Subcutaneous adipose tissue (tissue), 4 donors: ENCODE data around the gene ARHGEF4. TPM values are rescaled to one million over a fixed set of nuclear protein-coding genes. Genes with fewer than 3 reads are reported as not detected.

ENCODE experiments used
- total RNA-seq, 4 donors: library from RNA; depleted of rRNA; stranded (reverse); fragments of >200 nt; gene quantifications; one replicate each; pipeline ENCODE4 v1.1.0, GENCODE V29; 2016
- TF ChIP-seq, protein P1 (sequence below): fragments of 450-650 bp; IDR thresholded peaks from one replicate; pipeline ENCODE4 v1.5.1; 2016; ENCODE audit warnings: low read depth, mild to moderate bottlenecking, control low read depth, antibody characterized with exemption, moderate library complexity

The ARHGEF4 gene
- total RNA-seq, 4 donors from 2014 or later: 4.8 to 17.9 (median 9.8) TPM

DNA sequence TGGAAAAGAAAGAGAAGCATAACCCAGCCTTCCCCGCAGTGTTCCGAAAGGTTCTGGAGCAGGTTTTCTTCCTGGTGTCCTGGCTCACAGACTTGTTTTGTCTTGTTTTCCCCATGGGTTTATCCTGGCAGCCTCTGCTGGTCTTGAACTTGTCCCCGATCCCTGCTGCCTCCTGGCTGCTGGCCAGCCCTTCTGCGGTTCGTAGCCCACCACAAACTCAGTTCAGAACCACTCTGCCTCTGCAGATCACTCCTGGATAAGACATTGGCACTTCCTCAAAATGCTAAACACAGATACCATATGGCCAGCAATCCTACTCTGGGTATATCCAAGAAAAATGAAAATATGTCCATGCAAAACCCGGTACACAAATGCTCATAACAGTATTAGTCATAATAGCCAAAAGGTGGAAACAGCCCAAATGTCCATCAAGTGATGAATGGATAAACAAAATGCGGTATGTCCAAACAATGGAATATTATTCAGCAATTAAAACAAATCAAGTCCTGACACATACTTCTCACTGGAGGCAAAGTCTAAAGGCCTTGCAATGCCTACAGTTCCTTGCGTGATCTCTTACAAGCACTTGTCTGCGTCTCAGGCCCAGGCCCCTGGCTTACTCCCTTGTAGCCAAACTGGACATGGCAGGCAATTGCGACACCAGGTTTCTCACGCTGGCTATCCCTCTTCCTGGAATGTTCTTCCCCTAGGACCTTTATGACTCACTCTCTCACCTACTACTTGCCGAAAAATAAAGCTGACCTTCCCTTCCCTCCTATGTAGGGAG is 28.0 kb upstream of the ARHGEF4 start:
- TF ChIP-seq, protein P1, sequence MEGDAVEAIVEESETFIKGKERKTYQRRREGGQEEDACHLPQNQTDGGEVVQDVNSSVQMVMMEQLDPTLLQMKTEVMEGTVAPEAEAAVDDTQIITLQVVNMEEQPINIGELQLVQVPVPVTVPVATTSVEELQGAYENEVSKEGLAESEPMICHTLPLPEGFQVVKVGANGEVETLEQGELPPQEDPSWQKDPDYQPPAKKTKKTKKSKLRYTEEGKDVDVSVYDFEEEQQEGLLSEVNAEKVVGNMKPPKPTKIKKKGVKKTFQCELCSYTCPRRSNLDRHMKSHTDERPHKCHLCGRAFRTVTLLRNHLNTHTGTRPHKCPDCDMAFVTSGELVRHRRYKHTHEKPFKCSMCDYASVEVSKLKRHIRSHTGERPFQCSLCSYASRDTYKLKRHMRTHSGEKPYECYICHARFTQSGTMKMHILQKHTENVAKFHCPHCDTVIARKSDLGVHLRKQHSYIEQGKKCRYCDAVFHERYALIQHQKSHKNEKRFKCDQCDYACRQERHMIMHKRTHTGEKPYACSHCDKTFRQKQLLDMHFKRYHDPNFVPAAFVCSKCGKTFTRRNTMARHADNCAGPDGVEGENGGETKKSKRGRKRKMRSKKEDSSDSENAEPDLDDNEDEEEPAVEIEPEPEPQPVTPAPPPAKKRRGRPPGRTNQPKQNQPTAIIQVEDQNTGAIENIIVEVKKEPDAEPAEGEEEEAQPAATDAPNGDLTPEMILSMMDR: no peak

DNA sequence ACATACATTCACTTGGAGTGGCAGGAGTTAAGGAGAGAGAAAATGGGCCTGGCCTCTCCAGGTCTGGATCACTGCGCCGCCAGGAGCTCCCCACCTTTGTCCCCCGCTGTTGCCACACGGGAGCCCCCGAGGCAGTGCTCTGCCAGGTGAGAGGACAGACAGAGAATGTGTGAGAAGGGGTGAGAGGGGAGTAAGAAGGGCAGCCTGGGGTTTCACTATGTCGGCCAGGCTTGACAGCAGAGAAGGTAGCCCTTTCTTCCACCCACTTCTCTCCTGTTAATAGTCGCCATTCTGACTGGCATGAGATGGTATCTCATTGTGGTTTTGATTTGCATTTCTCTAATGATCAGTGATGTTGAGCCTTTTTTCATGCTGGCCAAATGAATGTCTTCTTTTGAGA is 26.2 kb upstream of the ARHGEF4 start:
- TF ChIP-seq, protein P1: no peak

DNA sequence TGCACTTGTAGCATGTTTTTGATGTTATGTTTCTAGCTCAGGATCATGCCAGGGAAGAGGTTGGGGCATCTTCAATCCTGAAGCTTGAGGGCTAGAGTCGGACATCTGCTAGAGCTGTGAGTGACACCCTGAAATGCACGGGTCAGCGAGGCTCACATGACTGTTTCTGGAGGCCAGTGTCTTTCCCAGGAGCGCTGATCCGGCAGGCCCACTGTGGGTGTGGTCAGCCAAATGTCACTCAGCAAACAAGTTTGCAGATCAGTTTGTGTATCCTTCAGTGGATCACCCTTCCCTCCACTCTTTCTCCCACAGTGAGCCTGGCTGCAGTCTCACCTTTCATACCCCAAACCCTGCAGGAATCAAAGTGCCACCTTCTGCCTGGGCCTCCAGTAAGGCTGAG is 23.0 kb upstream of the ARHGEF4 start:
- TF ChIP-seq, protein P1: no peak

DNA sequence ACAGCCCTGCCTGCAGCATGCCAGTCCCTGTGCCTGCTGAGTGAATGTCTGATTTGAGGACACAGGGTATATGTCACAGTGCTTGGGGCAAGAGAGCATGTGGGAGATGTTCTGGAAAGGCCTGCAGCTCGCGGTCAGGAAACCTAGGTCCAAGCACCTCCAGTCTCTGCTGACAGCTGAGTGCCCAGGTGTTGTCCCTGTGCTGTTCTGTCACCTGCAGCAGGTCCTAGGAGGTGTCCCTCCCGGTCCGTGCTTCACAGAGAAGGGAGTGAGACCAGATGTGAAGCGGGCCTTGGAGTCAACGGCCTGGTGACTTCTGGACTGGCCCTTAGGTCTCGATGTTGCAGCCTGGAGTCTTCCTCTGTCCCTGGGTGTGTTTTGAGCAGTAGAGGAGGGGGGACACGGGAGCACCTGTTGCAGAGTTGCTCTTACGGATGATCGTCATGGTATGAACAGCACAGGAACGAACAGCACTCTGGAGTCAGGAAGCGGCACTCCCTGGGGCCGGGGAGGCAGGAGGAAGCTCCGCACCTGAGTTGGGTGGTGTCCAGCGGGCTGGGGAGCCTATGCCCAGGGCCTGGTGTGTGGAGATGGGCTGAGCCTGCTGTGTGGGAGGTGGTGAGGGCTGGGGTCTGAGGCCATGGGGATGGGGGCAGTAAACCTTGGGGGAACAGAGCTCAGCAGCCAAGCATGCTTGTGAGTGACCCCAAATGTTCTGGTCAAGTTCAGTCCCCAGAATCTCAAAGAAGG is 21.6 kb upstream of the ARHGEF4 start:
- TF ChIP-seq, protein P1: no peak

DNA sequence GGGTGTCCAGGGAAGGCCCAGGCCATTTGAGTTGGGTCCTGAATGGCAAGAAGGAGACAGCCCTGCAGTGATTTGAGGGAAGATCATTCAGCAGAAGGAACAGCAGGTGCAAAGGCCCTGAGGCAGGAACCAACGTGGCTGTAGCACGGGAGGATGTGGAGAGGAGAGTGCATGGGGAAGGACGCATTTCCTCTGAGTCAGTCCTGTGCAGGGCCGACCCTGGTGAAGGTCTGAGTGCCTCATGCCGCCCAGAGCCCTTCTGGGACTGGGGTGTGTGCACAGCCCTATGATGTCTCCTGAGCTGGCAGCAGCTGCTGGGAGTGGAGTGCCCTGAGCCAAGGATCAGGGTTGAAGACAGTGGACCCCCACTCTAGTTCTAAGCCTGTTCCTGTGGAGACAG is 17.9 kb upstream of the ARHGEF4 start:
- TF ChIP-seq, protein P1: no peak

DNA sequence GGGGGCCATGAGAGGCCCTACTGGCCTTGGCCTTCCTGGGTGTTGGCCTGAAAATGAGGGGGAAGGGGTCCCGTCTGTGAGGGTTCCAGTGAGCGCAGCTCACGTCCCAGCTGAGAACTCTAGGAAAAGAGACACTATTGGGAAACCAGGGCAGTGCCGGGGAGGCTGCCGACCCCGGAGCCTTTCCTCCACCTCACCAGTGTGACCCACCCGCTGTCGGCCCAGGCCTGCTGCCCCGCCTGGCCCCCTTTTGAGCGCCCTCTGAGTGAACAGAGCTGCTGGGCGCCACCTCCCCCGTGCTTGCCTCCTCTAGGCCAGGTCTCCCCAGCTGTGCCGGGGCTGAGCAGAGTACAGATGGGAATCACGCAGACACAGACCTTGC is 17.5 kb upstream of the ARHGEF4 start:
- TF ChIP-seq, protein P1: no peak

DNA sequence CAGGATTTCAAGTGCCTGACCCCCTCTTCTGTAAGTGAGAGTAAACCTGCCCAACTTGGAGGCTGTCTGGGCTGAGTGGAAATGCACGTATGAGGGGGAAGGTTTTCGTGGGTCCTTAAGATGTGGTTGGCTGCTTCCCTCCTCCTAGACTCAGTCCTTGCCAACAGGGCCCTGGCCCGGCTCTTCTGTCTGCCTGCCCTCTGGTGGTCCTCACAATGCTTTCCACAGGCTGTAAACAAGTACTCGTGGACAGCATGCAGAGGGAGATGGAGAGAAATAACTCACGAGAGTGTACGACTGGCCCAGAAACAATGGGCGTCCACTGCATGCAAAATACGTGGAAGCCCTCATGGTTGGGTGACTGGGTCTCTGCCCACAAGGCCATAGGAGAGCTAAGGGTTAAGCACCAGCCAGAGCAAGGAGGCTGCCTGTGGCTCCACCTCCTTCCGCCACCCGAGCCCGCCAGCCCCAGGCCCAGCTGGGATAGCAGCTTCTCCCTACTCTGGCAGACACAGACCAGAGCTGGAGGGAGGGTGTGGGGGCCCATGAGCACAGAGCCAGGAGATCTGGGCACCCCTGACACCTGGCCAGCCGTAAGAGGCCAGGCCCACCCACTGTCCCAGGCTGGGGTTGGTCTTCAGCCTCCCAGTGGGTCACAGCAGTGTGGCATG is 17.0 kb upstream of the ARHGEF4 start:
- TF ChIP-seq, protein P1: no peak
